Measurements from ENCODE around the gene GOSR2.
"Not testable (repeated sequence)": the region's sequence is repeated elsewhere in the genome, so short reads cannot be mapped to it uniquely, and the experiment has no call there.

GOSR2 gene

DNA sequence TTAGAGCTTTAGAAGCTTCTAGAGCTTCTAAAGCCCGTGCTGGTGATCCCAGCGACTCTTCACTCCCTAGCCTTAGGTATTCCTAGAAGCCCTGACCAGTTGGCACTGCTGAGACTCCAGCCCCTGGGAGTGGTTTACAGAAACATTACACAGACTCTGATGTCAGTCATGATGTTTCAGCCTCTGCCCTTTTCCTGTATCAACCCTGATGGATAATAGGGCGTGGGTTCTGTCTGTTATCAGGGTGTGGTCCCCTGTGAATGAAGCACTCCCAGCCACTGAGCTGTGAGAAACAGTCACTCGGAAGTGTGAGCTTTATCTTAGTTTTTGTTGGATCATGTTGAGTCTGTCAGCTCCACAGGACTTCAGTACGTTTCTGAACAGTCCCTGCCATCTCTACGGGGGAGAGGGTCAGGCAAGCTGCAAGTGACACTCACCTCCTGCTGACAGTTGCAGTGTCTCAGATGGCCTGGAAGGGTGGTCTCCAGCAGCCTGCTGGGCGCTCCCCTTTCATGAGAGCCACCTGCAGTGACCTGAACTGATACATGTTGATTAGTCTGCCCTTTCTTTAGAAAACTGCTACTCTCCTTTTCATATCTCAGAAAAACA, 12.8 kb downstream of the GOSR2 start:
- no peak for DNase-seq

DNA sequence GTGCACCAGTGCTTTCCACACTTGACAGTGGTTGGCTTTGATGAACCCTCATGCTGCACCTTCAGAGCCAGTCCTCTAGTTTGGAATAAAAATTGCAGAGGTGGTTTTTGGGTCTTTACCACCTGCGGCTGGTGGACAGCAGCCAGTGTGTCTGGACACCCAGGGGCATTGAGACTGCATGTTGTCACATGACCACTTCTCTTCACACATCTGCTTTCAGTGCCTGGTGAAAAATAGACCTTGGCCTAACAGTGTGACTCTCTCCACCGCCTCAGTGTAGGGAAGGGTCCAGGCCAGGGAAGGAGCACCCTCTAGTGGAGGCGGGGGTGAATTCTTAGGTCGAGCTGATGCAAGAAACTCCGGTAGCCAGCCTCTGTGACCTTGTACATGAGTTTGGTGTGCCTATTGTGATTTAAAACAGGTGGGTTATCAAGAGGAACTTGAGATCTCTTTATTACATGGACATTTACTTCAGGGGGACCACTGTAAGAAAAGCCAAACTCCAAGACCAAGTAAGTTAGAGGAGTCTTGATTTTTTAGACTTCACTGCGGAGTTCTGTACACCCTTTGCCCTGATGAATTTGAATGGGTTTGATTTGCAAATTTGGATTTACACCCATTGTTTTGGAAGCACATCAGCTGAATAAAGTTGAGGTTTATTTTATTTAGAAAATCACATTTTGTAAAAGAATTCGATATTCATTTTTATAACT, 17.9 kb downstream of the GOSR2 start:
- peak; percentile 71 for DNase-seq

GRCh38 chr17:46942441-46943217, 19.7 kb downstream of the GOSR2 start:
- peak; percentile 58 for DNase-seq

GRCh38 chr17:46943218-46943500, 20.2 kb downstream of the GOSR2 start:
- DNase-seq, result no peak

DNA sequence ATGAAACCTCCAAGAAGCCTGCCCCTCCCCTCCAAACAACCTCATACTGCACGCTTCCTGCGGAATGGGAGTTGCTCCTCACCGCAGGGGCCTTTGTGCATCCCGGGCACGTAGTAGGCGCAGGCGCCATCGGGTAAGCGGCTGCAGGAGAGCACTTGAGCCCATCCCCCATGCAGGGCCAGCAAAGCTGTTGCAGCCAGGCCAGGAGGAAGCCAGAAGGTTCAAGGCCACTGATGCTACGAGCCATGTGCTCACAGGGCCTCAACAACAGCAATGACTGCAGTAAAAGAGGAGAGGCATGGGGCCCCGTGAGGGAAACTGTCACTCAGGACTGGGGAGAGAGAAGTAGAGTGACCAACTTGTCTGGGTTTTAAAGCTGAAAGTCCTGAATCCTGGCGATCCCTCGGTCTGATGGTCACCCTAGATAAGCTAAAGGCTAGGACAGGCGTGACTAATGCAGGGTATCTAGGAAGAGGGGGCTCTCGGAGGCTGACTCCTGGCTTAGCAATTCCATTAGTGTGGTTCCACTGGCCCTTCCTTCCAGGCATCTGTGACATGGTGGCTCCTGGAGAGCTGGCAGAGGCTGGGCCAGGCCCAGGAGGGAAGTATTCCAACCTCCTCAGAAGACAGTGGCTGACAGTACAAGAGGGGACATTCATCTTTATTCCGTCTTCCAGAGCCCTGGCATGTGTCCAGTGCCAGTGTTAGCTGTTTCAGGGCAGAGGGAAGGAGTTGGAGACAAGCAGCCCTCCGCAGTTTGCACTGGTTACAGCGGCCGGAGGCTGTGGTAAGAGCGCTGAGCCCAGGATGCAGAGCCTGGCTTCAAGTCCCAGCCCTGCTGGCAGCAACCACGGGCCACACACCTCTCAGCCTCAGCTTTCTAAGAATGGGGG, 20.8 kb downstream of the GOSR2 start:
- DNase-seq, result peak; percentile 18

DNA sequence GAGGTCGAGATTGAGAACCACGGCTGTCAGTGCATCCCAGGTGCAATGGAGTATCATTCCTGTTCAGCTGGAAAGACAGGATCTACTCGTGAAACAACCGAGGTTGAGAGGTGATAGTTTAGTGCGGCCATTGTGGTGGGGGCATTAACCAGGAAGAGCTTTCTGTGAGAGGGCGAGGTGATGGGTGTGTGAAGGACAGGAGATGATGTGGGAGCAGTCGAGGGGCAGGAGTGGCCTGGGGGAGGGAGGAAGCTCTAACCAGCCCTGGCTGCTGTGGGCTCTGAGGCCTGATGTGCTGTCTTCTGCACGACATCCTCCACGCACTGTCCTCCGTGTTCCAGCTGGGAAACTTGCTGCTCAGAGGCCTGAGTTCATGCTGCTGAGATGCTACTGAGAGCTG, 22.0 kb downstream of the GOSR2 start:
- no peak for DNase-seq

GRCh38 chr17:46947216-46947615, 24.3 kb downstream of the GOSR2 start:
- DNase-seq, result no peak

- no peak for DNase-seq
Observed at GRCh38 chr17:46948544-46948943, 25.6 kb downstream of the GOSR2 start.

- no peak for DNase-seq
Observed at GRCh38 chr17:46949291-46950174, 26.6 kb downstream of the GOSR2 start.

GRCh38 chr17:46950342-46950996, 27.5 kb downstream of the GOSR2 start:
- DNase-seq, result no peak

DNA sequence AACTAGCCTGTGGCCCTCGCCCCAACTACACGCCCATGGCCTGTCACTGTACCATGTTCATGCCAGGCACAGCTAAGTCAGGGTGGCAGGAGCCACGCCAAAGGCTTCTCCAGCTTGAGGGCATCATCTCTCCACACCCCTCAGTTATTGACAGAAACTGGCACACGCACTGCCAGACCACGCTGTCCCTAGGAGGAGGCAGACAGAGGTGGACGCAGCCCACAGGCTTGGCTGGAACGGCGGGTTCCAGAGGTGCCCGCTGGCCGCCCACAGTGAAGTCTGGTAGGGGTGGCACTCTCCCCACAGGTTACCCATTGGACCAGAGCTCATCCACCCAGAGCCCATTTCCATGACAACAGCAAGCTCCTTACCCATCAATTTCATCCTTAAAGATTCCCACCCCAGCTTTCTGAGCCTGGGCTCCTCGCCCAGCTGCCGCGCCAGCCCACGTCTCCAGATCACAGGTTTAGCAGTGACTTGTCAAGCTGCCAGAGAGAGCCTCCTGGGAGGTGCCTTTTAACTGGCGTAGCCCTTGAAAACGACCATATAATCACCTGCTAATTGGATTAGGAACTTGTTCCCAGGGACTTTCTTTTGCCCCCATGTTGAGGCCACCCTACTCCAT, 28.1 kb downstream of the GOSR2 start:
- DNase-seq, result no peak

DNA sequence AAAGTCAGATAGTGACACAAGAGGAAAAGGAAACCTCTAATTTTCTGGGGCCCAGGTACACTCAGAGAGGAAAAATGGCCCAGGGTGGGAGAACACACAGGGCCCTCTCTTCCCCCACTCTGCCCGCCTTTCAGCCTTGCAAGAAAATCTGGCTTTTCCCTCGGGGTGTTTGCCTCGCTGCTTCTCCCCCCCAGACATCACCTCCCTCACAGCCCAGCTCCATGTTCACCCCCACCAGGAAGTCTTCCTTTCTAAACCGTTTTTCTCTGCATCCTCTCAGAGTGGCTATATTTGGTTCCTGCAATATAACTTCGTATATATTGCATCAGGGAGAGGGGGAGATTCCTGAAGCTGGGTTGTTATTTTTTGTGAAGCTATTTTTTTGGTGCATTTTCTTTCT, 28.7 kb downstream of the GOSR2 start:
- no peak for DNase-seq

GRCh38 chr17:46952115-46952514, 29.2 kb downstream of the GOSR2 start:
- DNase-seq, result no peak

- not testable (repeated sequence) for DNase-seq
Observed at GRCh38 chr17:46953191-46953590, 30.2 kb downstream of the GOSR2 start.

- no peak for DNase-seq
Observed at GRCh38 chr17:46958041-46958591, 35.2 kb downstream of the GOSR2 start.

GRCh38 chr17:46960152-46960551, 37.2 kb downstream of the GOSR2 start:
- DNase-seq, result no peak

GRCh38 chr17:46962374-46962790, 39.4 kb downstream of the GOSR2 start:
- no peak for DNase-seq

DNA sequence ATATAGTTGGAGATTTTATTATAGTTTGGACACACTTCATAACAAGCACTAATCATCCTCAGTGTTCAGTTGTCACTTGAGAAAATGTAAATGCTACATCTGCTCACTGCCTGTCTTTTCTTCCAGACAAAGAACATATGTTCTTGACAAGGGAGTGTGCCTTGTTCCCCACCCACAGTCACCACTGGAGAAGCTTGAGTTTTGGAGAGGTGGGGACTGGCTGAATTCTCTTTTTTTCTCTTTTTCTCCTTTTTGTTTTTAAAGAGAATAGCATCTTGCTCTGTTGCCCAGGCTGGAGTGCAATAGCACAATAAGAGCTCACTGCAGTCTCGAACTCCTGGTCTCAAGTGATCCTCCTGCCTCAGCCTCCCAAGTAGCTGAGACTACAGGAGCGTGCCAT, 40.6 kb downstream of the GOSR2 start:
- DNase-seq, result no peak

- no peak for DNase-seq
Observed at GRCh38 chr17:46964315-46965265, 41.6 kb downstream of the GOSR2 start.
